GM12873 (cell line): ENCODE data around the gene MLYCD.

Experiments used
- TF ChIP-seq, protein P1 (sequence below): IDR thresholded peaks from 2 replicates; pipeline ENCODE4 v1.5.1; 2012; ENCODE audit warnings: low read depth, mild to moderate bottlenecking, moderate library complexity, low read length, control low read depth; ENCODE audit not compliant: insufficient read depth; ENCODE audit errors: missing control alignments

MLYCD gene

DNA sequence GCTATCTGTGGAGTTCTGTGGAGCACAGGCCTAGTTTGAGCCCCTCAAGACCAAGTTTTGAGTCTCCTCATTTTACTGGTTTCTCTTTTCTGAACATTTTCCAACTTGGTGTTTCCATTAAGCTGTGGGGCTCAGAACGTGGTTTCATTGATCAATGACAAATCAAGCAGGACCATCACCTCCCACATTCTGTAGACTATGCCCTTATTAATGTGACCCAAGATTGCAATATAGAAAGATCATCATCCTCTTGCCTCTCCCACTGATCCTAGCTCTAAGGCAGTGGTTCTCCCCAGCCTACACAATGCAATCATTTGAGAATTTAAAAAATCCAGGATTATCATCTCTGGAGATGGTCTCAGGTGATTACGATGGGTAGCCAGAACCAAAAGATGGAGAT is 38.4 kb downstream of the MLYCD start:
- TF ChIP-seq, protein P1, sequence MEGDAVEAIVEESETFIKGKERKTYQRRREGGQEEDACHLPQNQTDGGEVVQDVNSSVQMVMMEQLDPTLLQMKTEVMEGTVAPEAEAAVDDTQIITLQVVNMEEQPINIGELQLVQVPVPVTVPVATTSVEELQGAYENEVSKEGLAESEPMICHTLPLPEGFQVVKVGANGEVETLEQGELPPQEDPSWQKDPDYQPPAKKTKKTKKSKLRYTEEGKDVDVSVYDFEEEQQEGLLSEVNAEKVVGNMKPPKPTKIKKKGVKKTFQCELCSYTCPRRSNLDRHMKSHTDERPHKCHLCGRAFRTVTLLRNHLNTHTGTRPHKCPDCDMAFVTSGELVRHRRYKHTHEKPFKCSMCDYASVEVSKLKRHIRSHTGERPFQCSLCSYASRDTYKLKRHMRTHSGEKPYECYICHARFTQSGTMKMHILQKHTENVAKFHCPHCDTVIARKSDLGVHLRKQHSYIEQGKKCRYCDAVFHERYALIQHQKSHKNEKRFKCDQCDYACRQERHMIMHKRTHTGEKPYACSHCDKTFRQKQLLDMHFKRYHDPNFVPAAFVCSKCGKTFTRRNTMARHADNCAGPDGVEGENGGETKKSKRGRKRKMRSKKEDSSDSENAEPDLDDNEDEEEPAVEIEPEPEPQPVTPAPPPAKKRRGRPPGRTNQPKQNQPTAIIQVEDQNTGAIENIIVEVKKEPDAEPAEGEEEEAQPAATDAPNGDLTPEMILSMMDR = no peak

DNA sequence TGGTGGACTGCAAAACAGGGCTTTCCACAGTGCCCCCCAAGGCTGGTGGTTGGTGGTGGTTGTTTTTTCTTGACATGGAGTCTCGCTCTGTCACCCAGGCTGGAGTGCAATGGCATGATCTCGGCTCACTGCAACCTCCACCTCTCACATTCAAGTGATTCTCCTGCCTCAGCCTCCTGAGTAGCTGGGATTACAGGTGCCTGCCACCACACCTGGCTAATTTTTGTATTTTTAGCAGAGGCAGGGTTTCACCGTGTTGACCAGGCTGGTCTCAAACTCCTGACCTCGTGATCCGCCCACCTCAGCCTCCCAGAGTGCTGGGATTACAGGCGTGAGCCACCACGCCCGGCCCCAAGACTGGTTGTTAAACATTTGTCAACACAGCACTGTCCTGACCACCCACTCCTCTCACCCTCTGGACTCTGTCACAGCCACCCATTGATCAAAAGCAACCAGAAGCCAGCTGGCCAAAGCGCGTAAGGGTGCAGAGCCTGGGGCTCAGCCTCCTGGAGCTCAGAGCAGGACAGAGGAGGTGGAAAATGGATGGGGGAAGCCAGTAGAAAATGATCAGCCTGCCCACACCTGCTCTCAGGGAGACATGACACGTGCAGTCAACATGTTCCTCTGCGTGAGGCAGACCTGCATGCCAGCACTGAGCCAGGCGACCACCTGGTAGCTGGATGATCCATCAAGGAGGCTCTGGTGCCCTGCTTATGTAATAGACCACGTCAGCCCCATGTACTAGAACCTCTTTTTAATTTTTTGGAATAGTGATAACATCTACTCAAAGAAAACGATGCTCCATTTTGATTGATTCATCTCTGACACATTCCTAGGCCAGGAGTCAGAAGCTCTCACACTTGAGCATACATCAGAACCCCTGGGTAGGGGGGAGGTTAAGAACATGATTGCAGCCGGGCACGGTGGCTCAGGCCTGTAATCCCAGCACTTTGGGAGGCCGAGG is 39.3 kb downstream of the MLYCD start:
- TF ChIP-seq, protein P1 = no peak

DNA sequence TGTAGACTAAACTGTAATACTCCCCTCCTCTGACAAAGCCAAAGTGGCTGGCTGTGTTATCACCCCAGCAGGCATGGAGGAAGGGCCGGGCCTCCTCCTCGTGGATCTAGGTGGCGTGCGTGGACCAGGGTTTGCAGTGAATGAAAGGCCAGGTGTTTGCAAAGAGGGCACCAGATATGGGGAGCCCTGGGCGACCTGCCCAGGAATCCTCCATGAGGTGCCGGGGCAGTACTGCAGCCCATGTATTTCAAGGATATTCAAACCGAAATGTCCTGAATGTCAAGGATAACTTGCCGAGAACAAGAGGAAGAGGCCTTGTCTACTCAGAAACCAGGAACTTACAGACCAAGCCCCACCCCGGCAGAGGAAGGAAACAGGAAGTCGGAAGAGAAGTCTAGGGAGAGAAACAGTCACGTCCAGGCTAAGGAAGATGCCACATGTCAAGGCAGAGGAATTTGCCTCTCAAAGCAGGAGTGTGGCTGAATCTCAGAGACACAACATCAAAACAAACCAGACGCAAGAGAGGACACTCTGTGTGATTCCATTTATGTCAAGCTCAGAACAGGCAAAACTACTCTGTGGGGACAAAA is 40.4 kb downstream of the MLYCD start:
- TF ChIP-seq, protein P1 = no peak

DNA sequence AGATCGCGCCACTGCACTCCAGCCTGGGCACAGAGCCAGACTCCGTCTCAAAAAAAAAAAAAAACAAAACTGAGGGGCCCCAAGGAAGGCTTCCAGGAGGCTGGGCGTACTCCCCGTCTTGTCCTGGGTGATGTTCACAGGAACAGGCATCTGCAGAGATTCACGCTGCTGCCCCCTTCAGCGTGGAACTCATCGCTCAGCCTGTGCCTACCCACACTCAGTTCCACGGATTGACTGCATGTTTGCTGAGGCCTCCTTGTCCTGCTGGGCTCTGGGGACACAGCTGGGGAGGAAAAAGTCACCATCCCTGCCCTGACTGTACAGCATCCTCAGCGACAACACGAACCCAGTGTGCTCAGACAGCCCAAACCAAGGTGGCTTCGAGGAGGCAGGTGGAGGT is 41.2 kb downstream of the MLYCD start:
- TF ChIP-seq, protein P1 = no peak

DNA sequence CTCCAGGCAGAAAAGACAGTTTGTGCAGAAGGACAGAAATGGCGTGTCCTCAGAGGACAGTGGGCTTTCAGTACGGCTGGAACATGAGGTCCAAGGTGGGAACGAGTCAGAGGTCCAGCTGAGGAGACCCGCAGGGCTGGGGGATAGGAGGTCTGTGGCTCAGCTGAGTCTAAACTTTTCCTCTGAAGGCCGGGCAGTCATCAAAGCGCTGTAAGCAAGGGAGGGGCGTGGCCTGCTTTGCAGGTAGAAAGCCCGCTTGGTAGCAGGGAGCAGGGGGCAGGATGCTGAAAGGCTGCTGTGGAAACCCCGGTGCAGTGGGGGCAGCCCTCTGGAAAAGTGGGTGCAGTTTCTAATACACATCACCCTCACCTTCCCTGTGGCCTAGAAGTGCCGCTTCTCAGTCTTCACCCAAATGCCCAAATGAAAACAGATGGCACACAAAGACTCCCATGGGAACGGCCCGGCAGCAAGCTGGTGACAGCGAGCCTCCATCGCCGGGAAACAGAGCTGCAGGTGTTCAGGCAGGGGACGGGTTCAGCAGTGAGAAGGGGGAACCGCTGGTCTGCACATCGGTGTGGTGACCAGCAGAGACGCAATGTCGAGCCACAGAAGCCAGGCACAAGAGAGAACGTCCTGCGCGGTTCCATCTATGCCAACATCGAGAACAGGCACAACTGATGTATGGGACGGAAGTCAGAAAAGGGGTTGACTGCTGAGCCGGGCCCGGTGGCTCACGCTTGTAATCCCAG is 41.9 kb downstream of the MLYCD start:
- TF ChIP-seq, protein P1 = no peak

DNA sequence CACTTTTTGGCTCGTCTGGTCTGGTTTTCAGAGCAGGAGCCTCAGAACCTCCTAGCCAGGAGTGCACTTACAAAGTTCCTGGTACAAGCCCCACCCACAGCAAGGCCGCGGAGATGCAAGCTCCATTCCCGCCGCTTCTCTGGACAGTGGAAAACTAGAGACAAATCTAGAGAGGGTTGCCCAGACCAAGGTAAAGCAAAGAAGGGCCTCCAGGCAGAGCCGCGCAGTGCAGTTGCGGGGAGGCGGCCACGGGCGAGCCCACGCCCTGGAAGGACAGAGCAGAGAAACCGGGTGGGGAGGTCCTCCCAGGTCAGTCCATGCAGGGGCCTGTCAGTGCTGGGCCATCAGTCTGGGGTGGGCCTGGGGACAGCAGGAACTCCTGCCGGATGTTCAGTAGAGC is 43.2 kb downstream of the MLYCD start:
- TF ChIP-seq, protein P1 = no peak
